SK-N-SH (cell line): ENCODE results near the gene CDRT15L2. TPM values are rescaled to one million over a fixed set of nuclear protein-coding genes. Genes with fewer than 3 reads are reported as not detected.
A peak's percentile ranks its signal among the peaks of the same experiment; 100 is the strongest.
"Not testable (repeated sequence)": the region's sequence is repeated elsewhere in the genome, so short reads cannot be mapped to it uniquely, and the experiment has no call there.

Experiments used
- CTCF ChIA-PET: fragments of 300-600, 350-600 bp; formaldehyde crosslinking; extraction: SDS; loops from one replicate; lab custom pipeline; 2021; lab: Yijun Ruan, JAX
- POLR2A ChIA-PET: fragments of 350-600 bp; sonication (Branson Sonifier 250); formaldehyde crosslinking; extraction: SDS; loops from one replicate; lab custom pipeline; 2020; ENCODE audit warnings: antibody characterized with exemption, inconsistent platforms; lab: Yijun Ruan, JAX
- DNase-seq: peaks from one replicate; pipeline ENCODE4 v3.0.0; 2012
- H2AFZ ChIP-seq: fragments of 200-600 bp; sonication (generic); 2 replicates; pipeline ENCODE4 v1.8.1; 2016; ENCODE audit warnings: antibody characterized with exemption, mild to moderate bottlenecking, low read depth
- H3F3A ChIP-seq: fragments of 200-600 bp; sonication (generic); replicated peaks from 2 replicates; pipeline ENCODE3; 2016; ENCODE audit warnings: antibody characterized with exemption, mild to moderate bottlenecking; ENCODE audit not compliant: insufficient read depth
- H3K27ac ChIP-seq, 2 experiments: fragments of 200-500 bp in 1 of 2; fragments of 200-600 bp in 1 of 2; sonication (Bioruptor generic) in 1 of 2; sonication (generic), shearing (Covaris generic) in 1 of 2; 2 replicates each; pipeline versions ENCODE4 v1.5.1 to v1.6.1; 2014 to 2016; ENCODE audit warnings: low read depth in 2 of 2, inconsistent platforms in 1 of 2, low read length in 1 of 2, mild to moderate bottlenecking in 1 of 2, mixed read lengths in 1 of 2
- H3K27me3 ChIP-seq: fragments of 200-600 bp; sonication (generic), shearing (Covaris generic); 2 replicates; pipeline ENCODE4 v1.6.1; 2016; ENCODE audit warnings: mixed run types; ENCODE audit not compliant: insufficient read depth
- H3K36me3 ChIP-seq, 2 experiments: fragments of 200-500 bp in 1 of 2; fragments of 200-600 bp in 1 of 2; sonication (Bioruptor generic) in 1 of 2; sonication (generic) in 1 of 2; replicated peaks in 1 of 2; 2 replicates each; pipeline versions ENCODE3 to v1.5.1; 2014 to 2016; ENCODE audit warnings: low read length in 1 of 2, mild to moderate bottlenecking in 1 of 2; ENCODE audit not compliant: insufficient read depth in 2 of 2, control insufficient read depth in 1 of 2
- H3K4me1 ChIP-seq, 2 experiments: fragments of 200-500 bp in 1 of 2; fragments of 200-600 bp in 1 of 2; sonication (Bioruptor generic) in 1 of 2; sonication (generic), shearing (Covaris generic) in 1 of 2; 2 replicates each; pipeline versions ENCODE4 v1.5.1 to v1.6.1; 2014 to 2016; ENCODE audit warnings: low read depth in 1 of 2, low read length in 1 of 2, mixed run types in 1 of 2; ENCODE audit not compliant: insufficient read depth in 2 of 2, control insufficient read depth in 1 of 2
- H3K4me2 ChIP-seq: fragments of 200-600 bp; sonication (generic), shearing (Covaris generic); 2 replicates; pipeline ENCODE4 v1.6.1; 2017; ENCODE audit warnings: mixed run types
- H3K4me3 ChIP-seq, 2 experiments: fragments of 200-500 bp in 1 of 2; fragments of 200-600 bp in 1 of 2; sonication (Bioruptor generic) in 1 of 2; sonication (generic), shearing (Covaris generic) in 1 of 2; 2 replicates each; pipeline versions ENCODE4 v1.5.1 to v1.8.1; 2014 to 2016; ENCODE audit warnings: low read depth in 2 of 2, inconsistent platforms in 1 of 2, low read length in 1 of 2, mild to moderate bottlenecking in 1 of 2, mixed read lengths in 1 of 2, moderate library complexity in 1 of 2
- H3K79me2 ChIP-seq: fragments of 200-600 bp; sonication (generic); 2 replicates; pipeline ENCODE4 v1.8.1; 2017; ENCODE audit warnings: mild to moderate bottlenecking; ENCODE audit not compliant: insufficient read depth
- H3K9ac ChIP-seq: fragments of 200-600 bp; sonication (generic); 2 replicates; pipeline ENCODE4 v1.6.1; 2017; ENCODE audit warnings: mixed run types
- H3K9me2 ChIP-seq: fragments of 200-600 bp; sonication (generic); 2 replicates; pipeline ENCODE4 v1.6.1; 2017; ENCODE audit warnings: mixed run types
- H3K9me3 ChIP-seq: fragments of 200-600 bp; sonication (generic); 2 replicates; pipeline ENCODE4 v1.6.1; 2017; ENCODE audit warnings: mixed run types, mild to moderate bottlenecking, moderate library complexity
- H4K20me1 ChIP-seq: fragments of 200-600 bp; sonication (generic); 2 replicates; pipeline ENCODE4 v1.6.1; 2017; ENCODE audit warnings: mild to moderate bottlenecking, mixed run types; ENCODE audit not compliant: insufficient read depth
- WGBS: methylation state at CpG from one replicate; pipeline ENCODE4 v1.1.6; 2017; ENCODE audit warnings: low lambda C conversion rate; 5-methylcytosine and 5-hydroxymethylcytosine counted together
- polyA plus RNA-seq, 3 experiments: library from polyadenylated mRNA; depleted of rRNA; stranded (reverse); fragments of >200 nt; gene quantifications; 2 replicates each; pipeline ENCODE4 v1.2.3, GENCODE V29; 2012

CDRT15L2 gene
- not detected in 2 replicates for polyA plus RNA-seq (2012; rRNA removed)
- not detected in 2 replicates for polyA plus RNA-seq (2012; cell fraction: cytosol; rRNA removed)
- polyA plus RNA-seq (2012; cell fraction: nucleus; rRNA removed) = not detected in 2 replicates

DNA sequence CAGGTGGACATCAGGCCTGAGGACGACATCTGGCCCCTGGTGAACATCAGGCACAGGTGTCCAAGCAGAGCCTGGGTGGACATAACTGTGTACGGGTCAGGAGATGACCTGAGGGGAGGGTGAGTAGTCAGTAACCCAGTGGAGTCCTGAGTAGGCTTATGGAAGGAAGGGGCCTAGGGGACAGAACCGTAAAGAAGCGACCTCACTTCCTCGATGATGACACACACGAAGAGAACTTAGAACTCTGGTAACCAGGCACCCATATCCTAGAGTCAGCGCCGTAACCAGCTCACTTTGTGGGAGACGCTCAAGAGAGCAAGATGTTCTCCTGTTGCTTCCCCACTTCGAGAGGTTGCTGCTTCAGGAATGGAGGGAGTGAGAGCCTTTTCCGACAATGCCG is at the start of gene CDRT15L2:
Gene CDRT15L2 (plus strand): TSS at position 301 of the 400 bp plus-strand sequence. CDS start 20 bp downstream, at position 321.
- H3K9ac ChIP-seq, DNase-seq: not testable (repeated sequence)

DNA sequence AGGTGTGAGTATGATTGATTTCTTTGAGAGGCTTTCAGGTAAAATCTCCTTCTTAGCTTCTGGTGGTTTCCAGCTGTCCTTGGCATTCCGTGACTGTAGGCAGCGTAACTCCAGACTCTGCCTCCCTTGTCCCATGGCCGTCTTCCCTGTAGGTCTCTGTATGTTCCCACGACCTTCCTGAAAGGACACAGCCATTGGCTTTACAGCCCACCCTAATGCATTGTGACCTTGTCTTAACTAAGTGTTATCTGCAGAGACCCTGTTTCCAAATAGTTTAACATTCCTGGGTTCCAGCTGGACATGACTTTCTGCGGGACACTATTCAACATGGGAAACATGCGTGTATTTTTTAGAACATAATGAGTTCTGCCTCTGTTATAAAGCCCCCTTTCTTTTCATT is 49.4 kb upstream of the CDRT15L2 start:
- H3K9me3 ChIP-seq, H3F3A ChIP-seq, H3K9me2 ChIP-seq, H3K4me3 ChIP-seq, H4K20me1 ChIP-seq, H3K27me3 ChIP-seq, CTCF ChIA-PET, H3K9ac ChIP-seq, H2AFZ ChIP-seq, H3K79me2 ChIP-seq, DNase-seq, H3K4me1 ChIP-seq, H3K27ac ChIP-seq, H3K4me2 ChIP-seq, H3K36me3 ChIP-seq, POLR2A ChIA-PET: not testable (repeated sequence)
- WGBS = 94% methylated on average over 5 of the region's 6 CpGs

More for the DNA sequence above, at the start of gene CDRT15L2:
- H3K4me1 ChIP-seq, H3K9me3 ChIP-seq, CTCF ChIA-PET, H3K4me3 ChIP-seq, H3K36me3 ChIP-seq, H3K9me2 ChIP-seq, H3F3A ChIP-seq, H3K4me2 ChIP-seq, H3K79me2 ChIP-seq, H4K20me1 ChIP-seq, H3K27me3 ChIP-seq, H3K27ac ChIP-seq, POLR2A ChIA-PET, H2AFZ ChIP-seq: not testable (repeated sequence)
- 75% methylated on average over 8 of the region's 12 CpGs for WGBS

DNA sequence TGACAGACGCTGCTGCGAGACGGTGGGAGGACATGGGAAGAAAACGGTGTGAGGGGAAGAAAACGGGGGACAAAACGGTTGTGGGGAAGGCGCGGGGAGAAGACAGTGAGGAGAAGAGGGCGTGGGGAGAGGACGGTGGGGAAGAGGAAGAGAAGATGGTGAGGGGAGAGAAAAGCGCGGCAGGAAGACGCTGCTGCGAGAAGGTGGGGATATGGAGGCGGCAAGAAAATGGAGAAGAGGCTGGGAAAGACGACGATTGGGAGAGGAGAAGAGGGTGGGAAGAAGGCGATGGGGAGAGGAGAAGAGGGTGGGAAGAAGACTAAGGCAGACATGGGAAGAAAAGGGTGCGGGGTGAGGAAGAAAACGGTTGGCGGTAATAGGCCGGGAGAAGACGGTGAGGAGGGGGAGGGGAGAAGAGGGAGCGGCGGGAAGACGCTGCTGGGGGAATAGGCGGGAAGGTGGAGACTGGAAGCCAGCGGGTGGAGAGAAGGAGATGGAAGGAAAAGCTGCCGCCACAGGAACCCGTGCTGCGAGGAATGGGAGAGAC is 46.9 kb upstream of the CDRT15L2 start:
- H3K4me2 ChIP-seq = peak overlapping the region; percentile 57

GRCh38 chr17:20533206-20533605 is 46.3 kb upstream of the CDRT15L2 start:
- Histone ChIP-seq H3K4me2 (peak overlapping the region; percentile 57), H3K4me3 (peak overlapping the region; percentile 46 to 54; a peak in 3 of 4 replicates), H3K9ac (peak overlapping the region; percentile 62; the same call in 1 of the 2 replicates)
- H3K27me3 ChIP-seq, H2AFZ ChIP-seq, H3K79me2 ChIP-seq, DNase-seq, H4K20me1 ChIP-seq, H3K4me1 ChIP-seq, H3K9me3 ChIP-seq, CTCF ChIA-PET, H3K9me2 ChIP-seq, H3K27ac ChIP-seq, H3K36me3 ChIP-seq, POLR2A ChIA-PET, H3F3A ChIP-seq: not testable (repeated sequence)
- WGBS = 14% methylated on average over 11 of the region's 11 CpGs

More for the DNA sequence above, 46.9 kb upstream of the CDRT15L2 start:
- 0% methylated on average over 16 of the region's 31 CpGs for WGBS
- H3K9me2 ChIP-seq, H3K79me2 ChIP-seq, H2AFZ ChIP-seq, H4K20me1 ChIP-seq, H3K9me3 ChIP-seq, H3K36me3 ChIP-seq, H3F3A ChIP-seq, POLR2A ChIA-PET, H3K27me3 ChIP-seq, DNase-seq, CTCF ChIA-PET, H3K4me1 ChIP-seq: not testable (repeated sequence)
- peak overlapping the region; percentile 46 to 54; a peak in 3 of 4 replicates for H3K4me3 ChIP-seq
- H3K9ac ChIP-seq = peak overlapping the region; percentile 62; the same call in 1 of the 2 replicates
- H3K27ac ChIP-seq = peak overlapping the region in 1 of 2 experiments; percentile 47; a peak in 1 of 4 replicates

GRCh38 chr17:20534711-20535550 is 44.6 kb upstream of the CDRT15L2 start:
- H4K20me1 ChIP-seq, H3K36me3 ChIP-seq, POLR2A ChIA-PET, H3K9me3 ChIP-seq, H3K27ac ChIP-seq, H3K9me2 ChIP-seq, H3K79me2 ChIP-seq, DNase-seq, H3K4me2 ChIP-seq, H3K4me1 ChIP-seq, H3K9ac ChIP-seq, H3K4me3 ChIP-seq, H2AFZ ChIP-seq, CTCF ChIA-PET, H3F3A ChIP-seq, H3K27me3 ChIP-seq: not testable (repeated sequence)
- WGBS = 80% methylated on average over 8 of the region's 8 CpGs

DNA sequence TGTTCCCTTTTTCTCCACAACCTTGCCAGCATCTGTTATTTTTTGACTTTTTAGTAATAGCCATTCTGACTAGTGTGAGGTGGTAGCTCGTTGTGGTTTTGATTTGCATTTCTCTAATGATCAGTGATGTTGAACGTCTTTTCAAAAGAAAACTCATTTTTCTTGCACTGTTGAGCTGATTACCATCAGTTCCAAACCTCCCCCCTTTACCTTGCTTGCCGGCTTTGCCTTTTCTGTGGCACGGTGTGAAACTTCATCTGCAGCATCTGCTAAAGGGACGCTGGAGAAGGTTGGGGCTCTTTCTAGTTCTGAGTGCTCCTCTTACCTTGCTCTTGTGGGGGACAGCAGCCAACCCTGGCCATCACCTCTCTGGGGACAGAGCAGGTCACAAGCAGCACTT is 39.1 kb upstream of the CDRT15L2 start:
- DNase-seq, H3F3A ChIP-seq, H3K9me2 ChIP-seq, H3K4me2 ChIP-seq, H3K27ac ChIP-seq, H3K9me3 ChIP-seq, H3K4me3 ChIP-seq, CTCF ChIA-PET, H3K27me3 ChIP-seq, H3K4me1 ChIP-seq, H2AFZ ChIP-seq, H3K36me3 ChIP-seq, H3K79me2 ChIP-seq, H3K9ac ChIP-seq, POLR2A ChIA-PET, H4K20me1 ChIP-seq: not testable (repeated sequence)
- 87% methylated on average over 3 of the region's 5 CpGs for WGBS
